Stimulated activated CD8-positive, alpha-beta memory T cell treated with anti-CD3 and anti-CD28 coated beads, Interleukin-2, amount 100 ng/mL, for 48 hours (primary cell): ENCODE measurements around the gene RPL28.

Experiments
- DNase-seq, 2 donors: peaks; one replicate each; pipeline ENCODE4 v3.0.0-alpha.2; 2020; ENCODE audit warnings: low read depth in 2 of 2

The RPL28 gene

GRCh38 chr19:55353356-55353802 is 32.4 kb upstream of the RPL28 start:
- no peak for DNase-seq

DNA sequence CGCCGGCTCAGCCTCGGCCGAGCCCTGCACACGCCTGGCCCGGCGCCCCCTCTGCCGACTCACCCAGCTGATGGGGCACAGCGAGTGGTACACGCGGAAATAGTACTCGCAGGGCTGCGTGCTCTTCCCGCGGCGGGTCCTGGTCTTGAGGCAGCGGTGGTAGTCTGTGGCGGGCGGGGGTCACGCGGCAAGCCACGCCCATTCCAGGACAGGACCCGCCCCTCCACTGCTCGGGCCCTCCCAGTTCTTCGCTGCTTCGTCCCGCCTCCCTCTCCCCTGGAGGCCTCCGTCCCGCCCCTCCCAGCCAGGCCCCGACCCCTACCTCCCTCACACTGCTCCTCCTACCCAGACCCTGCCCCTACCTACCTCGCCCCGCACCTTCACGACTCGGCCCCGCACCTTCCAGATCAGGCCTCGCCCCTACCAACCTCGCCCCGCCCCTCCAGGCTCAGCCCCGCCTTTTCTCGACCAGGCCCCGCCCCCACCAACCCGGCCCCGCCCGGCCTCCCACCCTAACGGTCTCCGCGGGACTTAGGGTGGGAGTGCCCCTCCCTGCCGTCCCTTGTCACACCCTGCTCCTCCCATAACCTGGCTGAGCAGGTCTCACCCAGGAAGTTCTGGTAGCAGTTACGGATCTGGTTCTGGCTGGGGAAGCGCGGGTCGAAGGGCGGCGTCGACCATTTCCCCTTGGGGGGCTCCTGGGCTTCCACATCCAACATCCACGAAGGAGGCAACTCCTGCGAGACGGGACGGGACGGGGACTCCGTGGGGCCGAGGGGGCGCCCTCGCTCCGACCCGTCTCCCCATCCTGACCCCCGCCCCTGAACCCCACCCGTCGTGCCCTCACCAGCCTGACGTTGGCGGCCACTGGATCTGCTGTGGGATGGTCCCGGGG is 31.7 kb upstream of the RPL28 start:
- DNase-seq, result no peak

- no peak for DNase-seq
Measured at GRCh38 chr19:55354698-55355212, 31.0 kb upstream of the RPL28 start, which contains the start of gene COX6B2. COX6B2 (minus strand) TSS chr19:55354719; CDS start chr19:55354521, 198 bp downstream.

DNA sequence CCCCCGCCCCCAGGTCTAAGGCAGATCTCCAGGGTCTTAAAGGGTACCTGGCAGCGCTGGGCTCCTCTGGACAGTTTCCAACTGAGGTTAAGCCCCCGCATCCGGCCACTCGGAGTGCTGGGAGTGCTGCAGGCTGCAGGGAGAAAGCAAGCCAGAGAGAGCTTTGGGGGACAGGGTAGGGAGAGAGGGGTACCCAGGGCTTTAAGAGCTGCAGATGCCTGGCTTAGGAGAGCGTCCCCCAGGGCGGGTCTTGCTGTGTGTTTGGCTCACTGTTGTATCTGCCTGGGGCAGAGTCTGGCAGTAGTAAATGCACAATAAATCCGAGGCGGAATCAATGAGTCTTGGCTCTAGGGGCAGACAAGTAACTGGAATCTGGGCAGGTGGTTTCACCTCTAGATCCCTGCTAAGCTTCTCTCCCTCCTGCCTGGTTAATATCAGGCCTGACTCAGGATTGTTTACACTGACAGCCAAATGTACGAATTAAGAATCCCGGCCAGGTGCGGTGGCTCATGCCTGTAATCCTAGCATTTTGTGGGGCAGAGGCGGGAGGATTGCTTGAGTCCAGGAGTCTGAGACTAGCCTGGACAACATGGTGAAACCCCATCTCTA is 30.4 kb upstream of the RPL28 start:
- no peak for DNase-seq

DNA sequence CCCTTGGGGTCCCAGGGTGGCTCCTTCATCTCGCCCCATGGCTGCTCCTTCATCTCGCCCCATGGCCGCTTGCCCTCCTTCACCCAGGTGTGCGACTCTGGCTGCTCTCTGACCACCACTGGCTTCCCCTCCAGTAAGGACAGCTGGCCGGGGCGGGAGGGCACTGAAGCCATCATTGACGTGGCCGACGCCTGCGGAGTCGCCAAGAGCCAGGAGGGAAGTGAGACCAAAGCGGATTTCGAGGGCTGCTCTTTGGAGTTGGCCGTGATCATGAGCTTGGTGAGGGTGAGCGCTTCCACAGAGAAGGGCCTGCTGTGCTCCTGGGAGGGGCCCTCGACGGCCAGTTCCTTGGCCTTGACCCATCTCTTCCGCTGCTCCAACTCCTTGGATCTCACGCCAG is 27.2 kb upstream of the RPL28 start:
- DNase-seq, result no peak

GRCh38 chr19:55358943-55359908 is 26.5 kb upstream of the RPL28 start:
- DNase-seq, result no peak

GRCh38 chr19:55360902-55361301 is 24.8 kb upstream of the RPL28 start:
- DNase-seq, result no peak

GRCh38 chr19:55362174-55362989 is 23.4 kb upstream of the RPL28 start:
- DNase-seq, result no peak

GRCh38 chr19:55362990-55363716 is 22.6 kb upstream of the RPL28 start, which contains the start of gene GARIN5B:
GARIN5B (minus strand) TSS chr19:55363260; CDS start chr19:55363066, 194 bp downstream.
- DNase-seq, result no peak

- DNase-seq, result no peak
Measured at GRCh38 chr19:55365245-55365644, 20.5 kb upstream of the RPL28 start.

DNA sequence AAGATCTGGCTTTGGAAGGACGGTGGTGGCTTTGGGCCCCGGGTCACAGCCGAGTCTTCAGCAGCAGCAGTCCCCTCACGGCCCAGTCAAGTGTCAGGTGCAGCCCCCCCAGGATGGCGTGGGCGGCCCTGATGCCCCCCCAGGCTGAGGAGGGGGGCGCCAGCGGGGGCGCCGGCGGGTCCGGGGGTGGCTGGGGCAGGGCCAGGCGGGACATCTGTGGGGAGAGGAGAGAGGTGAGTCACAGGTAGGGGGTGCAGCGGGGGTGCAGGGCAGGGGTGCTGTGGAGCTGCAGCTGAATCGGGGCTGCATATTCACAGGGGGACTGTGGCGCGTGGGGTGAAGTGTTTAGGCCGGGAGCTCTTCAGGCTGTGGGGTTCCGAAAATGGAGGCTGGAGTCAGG is 19.8 kb upstream of the RPL28 start:
- DNase-seq, result no peak

DNA sequence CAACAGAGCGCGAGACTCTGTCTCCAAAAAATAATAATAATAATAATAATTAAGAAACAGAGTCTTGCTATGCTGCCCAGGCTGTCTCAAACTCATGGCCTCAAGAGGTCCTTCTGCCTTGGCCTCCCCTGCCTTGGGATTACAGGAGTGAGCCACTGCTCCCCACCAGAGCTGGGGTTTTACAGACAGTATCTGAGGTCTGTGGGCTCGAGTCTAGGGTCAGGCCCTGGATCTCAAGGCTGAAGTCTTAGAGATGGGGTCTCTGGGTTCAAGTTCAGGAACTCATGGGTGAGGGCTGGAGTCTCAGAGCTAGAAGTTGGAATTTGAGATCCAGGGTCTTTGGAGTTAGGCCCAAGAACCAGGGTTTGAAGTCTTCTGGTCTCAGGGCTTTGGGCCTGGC is 18.9 kb upstream of the RPL28 start:
- no peak for DNase-seq

- DNase-seq, result no peak
Measured at GRCh38 chr19:55368106-55368505, 17.6 kb upstream of the RPL28 start.

- DNase-seq, result no peak
Measured at GRCh38 chr19:55368701-55369563, 16.8 kb upstream of the RPL28 start.

DNA sequence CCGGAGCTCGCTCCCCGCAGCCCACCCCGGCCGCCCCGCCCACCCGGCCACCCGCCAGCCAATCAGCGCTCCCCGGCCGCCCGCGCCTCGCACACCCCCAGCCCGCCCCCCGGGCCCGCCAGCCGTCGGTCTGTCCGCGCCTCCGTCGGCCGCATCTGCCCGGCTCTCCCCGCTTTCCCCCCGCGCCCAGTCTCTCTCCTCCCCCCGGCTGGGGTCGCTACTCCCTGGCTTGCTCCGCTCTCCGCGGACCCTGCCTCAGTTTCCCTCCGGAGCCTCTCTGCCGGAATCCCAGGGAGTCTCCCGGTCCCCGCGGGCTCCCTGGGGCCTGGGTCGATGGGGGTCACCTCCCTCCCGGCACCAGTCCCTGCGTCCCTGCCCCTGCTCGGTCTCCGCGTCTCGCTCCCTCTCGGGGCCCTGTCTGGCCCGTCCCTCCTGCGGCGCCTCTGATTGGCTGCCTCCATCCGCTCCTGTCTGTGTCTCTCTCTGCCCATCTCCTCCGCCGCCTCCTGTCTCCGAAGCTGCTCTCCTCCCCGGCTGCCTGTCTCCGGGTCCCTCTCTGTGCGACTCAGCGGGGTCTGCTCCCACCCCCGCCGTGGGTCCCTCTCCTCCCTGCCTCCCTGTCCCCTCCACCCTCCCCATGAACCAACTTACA is 16.0 kb upstream of the RPL28 start:
- DNase-seq, result peak in 1 of 2 donors; percentile 33

- no peak for DNase-seq
Measured at GRCh38 chr19:55370305-55370988, 15.3 kb upstream of the RPL28 start, which contains the start of gene IL11. IL11 (minus strand) TSS chr19:55370463; CDS start chr19:55370310, 153 bp downstream.

DNA sequence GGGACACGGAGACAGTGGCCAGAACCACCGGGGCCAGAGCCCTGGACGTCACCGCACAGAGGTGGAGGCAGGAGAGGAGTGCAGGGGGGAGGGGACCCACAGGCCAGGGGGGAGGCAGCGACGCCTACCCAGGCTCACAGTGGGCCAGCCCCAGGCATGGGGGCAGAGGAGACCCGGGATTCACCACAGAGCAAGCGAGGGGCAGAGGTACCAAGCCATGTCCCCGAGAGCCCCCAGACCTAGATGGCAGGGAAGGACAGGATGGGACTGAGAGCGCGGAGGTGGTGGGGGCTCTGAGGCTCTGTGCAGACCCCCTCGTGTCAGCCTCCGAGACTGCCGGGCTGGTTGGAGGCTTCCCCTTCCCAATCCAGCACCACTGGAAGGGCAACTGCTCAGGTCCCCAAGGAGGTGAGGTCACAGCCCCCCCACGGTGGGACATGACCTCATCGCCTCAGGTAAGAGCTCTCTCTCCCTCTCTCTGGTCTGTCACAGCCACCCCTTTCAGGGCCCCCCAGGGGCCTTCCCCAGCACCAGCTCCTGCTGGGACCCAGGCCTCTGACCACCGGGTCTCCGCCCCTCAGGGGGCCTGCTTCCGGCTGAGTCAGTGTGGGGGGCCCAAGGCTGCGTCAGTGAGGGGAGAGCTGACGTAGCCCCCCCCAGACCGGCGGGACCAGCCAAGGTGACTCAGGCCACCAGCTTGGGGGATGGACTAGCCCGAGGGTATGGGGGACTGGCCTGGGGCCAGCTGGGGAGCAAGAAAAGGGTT is 13.2 kb upstream of the RPL28 start:
- DNase-seq, result peak in 1 of 2 donors; percentile 40
